Osteoblast (primary cell): ENCODE data around the gene UBE2E1. TPM values are rescaled to one million over a fixed set of nuclear protein-coding genes. Genes with fewer than 3 reads are reported as not detected.

Experiments
- DNase-seq: peaks from one replicate; pipeline ENCODE4 v3.0.0; 2011; ENCODE audit warnings: low spot score, mixed read lengths; ENCODE audit not compliant: insufficient read length; ENCODE audit errors: missing footprints
- H2AFZ ChIP-seq: 2 replicates; pipeline ENCODE4 v1.6.0; 2011; ENCODE audit warnings: mild to moderate bottlenecking, low read length
- H3K27ac ChIP-seq: 2 replicates; pipeline ENCODE4 v1.5.1; 2011; ENCODE audit warnings: mild to moderate bottlenecking, low read depth, low read length, moderate library complexity
- H3K27me3 ChIP-seq: 2 replicates; pipeline ENCODE4 v1.6.0; 2012; ENCODE audit warnings: mild to moderate bottlenecking, control low read depth, inconsistent platforms, low read length, moderate library complexity; ENCODE audit not compliant: insufficient read depth
- H3K36me3 ChIP-seq: 2 replicates; pipeline ENCODE4 v1.5.1; 2011; ENCODE audit warnings: mild to moderate bottlenecking, low read length, control low read depth, moderate library complexity; ENCODE audit not compliant: insufficient read depth
- H3K4me1 ChIP-seq: 2 replicates; pipeline ENCODE4 v1.5.1; 2011; ENCODE audit warnings: mild to moderate bottlenecking, low read length, control low read depth, moderate library complexity; ENCODE audit not compliant: insufficient read depth
- H3K4me2 ChIP-seq: 2 replicates; pipeline ENCODE4 v1.6.0; 2011; ENCODE audit warnings: mild to moderate bottlenecking, low read length; ENCODE audit not compliant: insufficient read depth
- H3K4me3 ChIP-seq: fragments of 200-600 bp; sonication (generic); 3 replicates; pipeline ENCODE4 v1.5.1; 2012; ENCODE audit warnings: mild to moderate bottlenecking, low read length, inconsistent platforms; ENCODE audit not compliant: insufficient read depth
- H3K79me2 ChIP-seq: 2 replicates; pipeline ENCODE4 v1.6.0; 2012; ENCODE audit warnings: mild to moderate bottlenecking, low read length, control low read depth, inconsistent platforms; ENCODE audit not compliant: insufficient read depth
- H3K9me3 ChIP-seq: 2 replicates; pipeline ENCODE4 v1.5.1; 2011; ENCODE audit warnings: low read depth, low read length, control low read depth
- H4K20me1 ChIP-seq: 2 replicates; pipeline ENCODE4 v1.6.0; 2012; ENCODE audit warnings: mild to moderate bottlenecking, low read length, control low read depth; ENCODE audit not compliant: insufficient read depth
- total RNA-seq: library from RNA; depleted of rRNA; stranded (reverse); fragments of >200 nt; gene quantifications from 2 replicates; pipeline ENCODE4 v1.2.3, GENCODE V29; 2012
- TF ChIP-seq, protein P1 (sequence below): IDR thresholded peaks from 2 replicates; pipeline ENCODE4 v1.5.1; 2011; ENCODE audit warnings: mild to moderate bottlenecking, low read depth, low read length, moderate library complexity; ENCODE audit errors: extremely low read depth

Gene UBE2E1
- total RNA-seq, 1 donor: 98.1 TPM

GRCh38 chr3:23875113-23875725 lies 69.5 kb downstream of the UBE2E1 start:
- peaks cover 33% of the 10 kb centered on the region for H3K79me2 ChIP-seq
- H3K27ac ChIP-seq: peak overlapping the region; percentile 72
- no peak overlapping the region for H2AFZ ChIP-seq
- no peak for DNase-seq
- H4K20me1 ChIP-seq: peaks cover 24% of the 10 kb centered on the region
- H3K4me1 ChIP-seq: peaks cover 40% of the 10 kb centered on the region
- no peaks in the 10 kb centered on the region for H3K9me3 ChIP-seq
- no peaks in the 10 kb centered on the region for H3K36me3 ChIP-seq
- TF ChIP-seq, protein P1, sequence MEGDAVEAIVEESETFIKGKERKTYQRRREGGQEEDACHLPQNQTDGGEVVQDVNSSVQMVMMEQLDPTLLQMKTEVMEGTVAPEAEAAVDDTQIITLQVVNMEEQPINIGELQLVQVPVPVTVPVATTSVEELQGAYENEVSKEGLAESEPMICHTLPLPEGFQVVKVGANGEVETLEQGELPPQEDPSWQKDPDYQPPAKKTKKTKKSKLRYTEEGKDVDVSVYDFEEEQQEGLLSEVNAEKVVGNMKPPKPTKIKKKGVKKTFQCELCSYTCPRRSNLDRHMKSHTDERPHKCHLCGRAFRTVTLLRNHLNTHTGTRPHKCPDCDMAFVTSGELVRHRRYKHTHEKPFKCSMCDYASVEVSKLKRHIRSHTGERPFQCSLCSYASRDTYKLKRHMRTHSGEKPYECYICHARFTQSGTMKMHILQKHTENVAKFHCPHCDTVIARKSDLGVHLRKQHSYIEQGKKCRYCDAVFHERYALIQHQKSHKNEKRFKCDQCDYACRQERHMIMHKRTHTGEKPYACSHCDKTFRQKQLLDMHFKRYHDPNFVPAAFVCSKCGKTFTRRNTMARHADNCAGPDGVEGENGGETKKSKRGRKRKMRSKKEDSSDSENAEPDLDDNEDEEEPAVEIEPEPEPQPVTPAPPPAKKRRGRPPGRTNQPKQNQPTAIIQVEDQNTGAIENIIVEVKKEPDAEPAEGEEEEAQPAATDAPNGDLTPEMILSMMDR: no peak
- H3K27me3 ChIP-seq: no peaks in the 10 kb centered on the region
- peak overlapping the region; percentile 52 for H3K4me2 ChIP-seq
- H3K4me3 ChIP-seq: no peak overlapping the region

GRCh38 chr3:23876923-23877322 lies 71.2 kb downstream of the UBE2E1 start:
- H3K79me2 ChIP-seq: peaks cover 32% of the 10 kb centered on the region
- H2AFZ ChIP-seq: no peak overlapping the region
- no peaks in the 10 kb centered on the region for H3K27me3 ChIP-seq
- H3K27ac ChIP-seq: peak overlapping the region; percentile 56
- no peaks in the 10 kb centered on the region for H3K9me3 ChIP-seq
- H3K4me3 ChIP-seq: no peak overlapping the region
- no peaks in the 10 kb centered on the region for H3K36me3 ChIP-seq
- TF ChIP-seq, protein P1: no peak
- H3K4me1 ChIP-seq: peaks cover 40% of the 10 kb centered on the region
- no peak for DNase-seq
- H4K20me1 ChIP-seq: peaks cover 27% of the 10 kb centered on the region
- H3K4me2 ChIP-seq: peak overlapping the region; percentile 73

GRCh38 chr3:23877329-23877980 lies 71.7 kb downstream of the UBE2E1 start:
- H3K27ac ChIP-seq: peak overlapping the region; percentile 56
- peaks cover 27% of the 10 kb centered on the region for H4K20me1 ChIP-seq
- peaks cover 32% of the 10 kb centered on the region for H3K79me2 ChIP-seq
- H3K4me2 ChIP-seq: peak overlapping the region; percentile 73
- H2AFZ ChIP-seq: no peak overlapping the region
- no peaks in the 10 kb centered on the region for H3K36me3 ChIP-seq
- peak; percentile 90 for DNase-seq
- TF ChIP-seq, protein P1: no peak
- H3K9me3 ChIP-seq: no peaks in the 10 kb centered on the region
- peaks cover 40% of the 10 kb centered on the region for H3K4me1 ChIP-seq
- no peaks in the 10 kb centered on the region for H3K27me3 ChIP-seq
- H3K4me3 ChIP-seq: peak overlapping the region; percentile 12

DNA sequence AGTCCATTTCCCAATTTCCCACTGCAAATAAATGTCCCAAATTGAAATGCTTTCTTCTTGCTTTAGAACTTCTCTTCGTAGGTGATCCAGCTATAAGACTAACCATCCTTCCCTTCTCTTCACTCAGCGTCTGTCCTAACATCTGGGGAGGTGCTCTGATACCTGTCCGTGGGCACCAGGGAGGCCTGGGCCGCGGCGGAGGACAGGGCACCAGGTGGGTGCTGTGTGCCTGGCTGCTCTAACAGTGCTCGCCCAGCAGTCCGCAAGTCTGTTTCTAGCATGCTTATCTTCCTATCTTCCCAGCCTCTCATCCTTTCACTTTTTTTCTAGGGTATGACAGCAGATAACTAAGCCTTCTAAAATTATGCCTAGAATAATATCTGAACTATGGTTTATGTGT lies 73.7 kb downstream of the UBE2E1 start:
- Histone ChIP-seq H3K27ac (no peak overlapping the region), H3K4me1 (peaks cover 31% of the 10 kb centered on the region), H3K4me2 (no peak overlapping the region), H3K4me3 (no peak overlapping the region), H3K27me3 (no peaks in the 10 kb centered on the region), H3K9me3 (no peaks in the 10 kb centered on the region), H3K36me3 (no peaks in the 10 kb centered on the region), H2AFZ (no peak overlapping the region), H3K79me2 (peaks cover 31% of the 10 kb centered on the region), H4K20me1 (peaks cover 27% of the 10 kb centered on the region)
- DNase-seq: no peak
- TF ChIP-seq, protein P1: no peak
